Right atrium auricular region (tissue), 2 donors: ENCODE measurements around the gene MTFMT. TPM values are rescaled to one million over a fixed set of nuclear protein-coding genes. Genes with fewer than 3 reads are reported as not detected.

Experiments used
- DNase-seq: peaks from one replicate; pipeline ENCODE4 v3.0.0-alpha.2; 2019; ENCODE audit warnings: low spot score
- H3K27ac ChIP-seq, 2 donors: fragments of 200-600 bp; sonication (generic); 1 replicate in 1 of 2; 2 replicates in 1 of 2; pipeline ENCODE4 v1.5.1; 2016 to 2019
- H3K27me3 ChIP-seq, 2 donors: fragments of 200-600 bp; sonication (generic); one replicate each; pipeline versions ENCODE4 v1.5.1 to v1.6.0; 2017 to 2019
- H3K36me3 ChIP-seq: fragments of 200-600 bp; sonication (generic); one replicate; pipeline ENCODE4 v1.5.1; 2016
- H3K4me1 ChIP-seq, 2 donors: fragments of 200-600 bp; sonication (generic); one replicate each; pipeline versions ENCODE4 v1.5.1 to v1.6.0; 2017 to 2019
- H3K4me3 ChIP-seq, 2 donors: fragments of 200-600 bp; sonication (generic); 1 replicate in 1 of 2; 2 replicates in 1 of 2; pipeline ENCODE4 v1.5.1; 2017 to 2019; ENCODE audit warnings: mild to moderate bottlenecking in 1 of 2, moderate library complexity in 1 of 2
- H3K9me3 ChIP-seq, 2 donors: fragments of 200-600 bp; sonication (generic); one replicate each; pipeline ENCODE4 v1.5.1; 2019
- CTCF ChIP-seq, 2 donors: fragments of 200-600 bp; sonication (generic); IDR thresholded peaks; one replicate each; pipeline ENCODE4 v1.5.1; 2019; ENCODE audit warnings: antibody characterized with exemption in 2 of 2
- total RNA-seq, 2 donors: library from RNA; depleted of rRNA; stranded (reverse); fragments of >200 nt; gene quantifications; one replicate each; pipeline ENCODE4 v1.1.0, GENCODE V29; 2016

MTFMT gene
- total RNA-seq, 2 donors from 2014 or later: 24.1 to 25.9 TPM

GRCh38 chr15:65032801-65033537 is 3.5 kb upstream of the MTFMT start:
- H3K9me3 ChIP-seq: no peaks in the 10 kb centered on the region
- peaks cover 0 to 13% of the 10 kb centered on the region in 2 donors for H3K4me1 ChIP-seq
- H3K27ac ChIP-seq: no peak overlapping the region
- no peaks in the 10 kb centered on the region for H3K36me3 ChIP-seq
- TF ChIP-seq CTCF (IDR thresholded peaks at IDR 0.05): peak; percentile 71 to 75
- H3K4me3 ChIP-seq: no peak overlapping the region
- DNase-seq: no peak
- no peaks in the 10 kb centered on the region for H3K27me3 ChIP-seq

- TF ChIP-seq CTCF (IDR thresholded peaks at IDR 0.05): no peak
- Histone ChIP-seq H3K27me3 (no peaks in the 10 kb centered on the region), H3K9me3 (no peaks in the 10 kb centered on the region), H3K36me3 (peaks cover 11% of the 10 kb centered on the region), H3K4me3 (peak overlapping the region; percentile 79 to 99), H3K4me1 (peaks cover 0 to 14% of the 10 kb centered on the region in 2 donors), H3K27ac (peak overlapping the region; percentile 81 to 85)
- DNase-seq: no peak
These were observed 333 bp upstream of the MTFMT start for GRCh38 chr15:65029736-65030208.

- peaks cover 0 to 8% of the 10 kb centered on the region in 2 donors for H3K4me1 ChIP-seq
- H3K4me3 ChIP-seq: peak overlapping the region; percentile 79 to 99
- no peaks in the 10 kb centered on the region for H3K27me3 ChIP-seq
- no peak overlapping the region for H3K27ac ChIP-seq
- TF ChIP-seq CTCF (IDR thresholded peaks at IDR 0.05): no peak
- H3K36me3 ChIP-seq: peaks cover 11% of the 10 kb centered on the region
- no peaks in the 10 kb centered on the region for H3K9me3 ChIP-seq
- DNase-seq: no peak
These were observed 1.1 kb downstream of the MTFMT start for GRCh38 chr15:65028338-65028737.

GRCh38 chr15:65027593-65027992 is 1.8 kb downstream of the MTFMT start:
- peaks cover 0 to 6% of the 10 kb centered on the region in 2 donors for H3K4me1 ChIP-seq
- peaks cover 11% of the 10 kb centered on the region for H3K36me3 ChIP-seq
- H3K9me3 ChIP-seq: no peaks in the 10 kb centered on the region
- H3K27me3 ChIP-seq: no peaks in the 10 kb centered on the region
- no peak overlapping the region for H3K27ac ChIP-seq
- TF ChIP-seq CTCF (IDR thresholded peaks at IDR 0.05): no peak
- H3K4me3 ChIP-seq: no peak overlapping the region
- DNase-seq: no peak

GRCh38 chr15:65026756-65027155 is 2.7 kb downstream of the MTFMT start:
- TF ChIP-seq CTCF (IDR thresholded peaks at IDR 0.05): no peak
- DNase-seq: no peak
- peaks cover 0 to 6% of the 10 kb centered on the region in 2 donors for H3K4me1 ChIP-seq
- H3K4me3 ChIP-seq: no peak overlapping the region
- H3K27ac ChIP-seq: no peak overlapping the region
- no peaks in the 10 kb centered on the region for H3K27me3 ChIP-seq
- H3K9me3 ChIP-seq: no peaks in the 10 kb centered on the region
- H3K36me3 ChIP-seq: peaks cover 11% of the 10 kb centered on the region
